Testis (tissue), 3 donors: ENCODE data around the gene HOXA7. TPM values are rescaled to one million over a fixed set of nuclear protein-coding genes. Genes with fewer than 3 reads are reported as not detected.

Experiments used
- DNase-seq: peaks from one replicate; pipeline ENCODE4 v3.0.0-alpha.2; 2019
- H3K27ac ChIP-seq, 2 donors: fragments of 200-600 bp; sonication (generic); one replicate each; pipeline ENCODE4 v1.5.1; 2019
- H3K27me3 ChIP-seq: fragments of 200-600 bp; sonication (generic); one replicate; pipeline ENCODE4 v1.5.1; 2019
- H3K36me3 ChIP-seq: fragments of 200-600 bp; sonication (generic); one replicate; pipeline ENCODE4 v1.5.1; 2017; ENCODE audit warnings: low read depth; ENCODE audit errors: missing control alignments
- H3K4me1 ChIP-seq: fragments of 200-600 bp; sonication (generic); one replicate; pipeline ENCODE4 v1.5.1; 2019
- H3K4me3 ChIP-seq, 2 donors: fragments of 200-600 bp; sonication (generic); one replicate each; pipeline ENCODE4 v1.5.1; 2017 to 2019
- H3K9me3 ChIP-seq: fragments of 200-600 bp; sonication (generic); one replicate; pipeline ENCODE4 v1.5.1; 2017
- POLR2A ChIP-seq: fragments of 450-650 bp; IDR thresholded peaks from one replicate; pipeline ENCODE4 v1.6.1; 2017; ENCODE audit warnings: antibody characterized with exemption, mild to moderate bottlenecking, moderate library complexity
- WGBS, 2 donors: methylation state at CpG; one replicate each; pipeline ENCODE4 v1.1.5; 2018; 5-methylcytosine and 5-hydroxymethylcytosine counted together
- intact Hi-C: fragments of 100-400 bp; cut with DNase I; formaldehyde crosslinking; loops from one replicate; pipeline ENCODE4 v1.15.1; 2023; ENCODE audit warnings: low total_unique reads
- polyA plus RNA-seq: library from polyadenylated mRNA; stranded (reverse); fragments of 350-450 nt; fragmentation: Illumina TruSeq; extraction: RNeasy Lipid Tissue Mini Kit (QIAGEN cat#74804); gene quantifications from one replicate; pipeline ENCODE4 v1.2.3, GENCODE V29; 2014; ENCODE audit warnings: low read depth, low replicate concordance; ENCODE audit not compliant: insufficient read depth
- total RNA-seq, 2 donors: library from RNA; depleted of rRNA; stranded (reverse); fragments of >200 nt; gene quantifications; one replicate each; pipeline ENCODE4 v1.2.3, GENCODE V29; 2016
- TF ChIP-seq, protein P1 (sequence below), 3 experiments: fragments of 450-650 bp in 2 of 3; fragments of 200-600 bp in 1 of 3; sonication (generic) in 1 of 3; IDR thresholded peaks; one replicate each; pipeline ENCODE4 v1.5.1; 2016 to 2019; ENCODE audit warnings: antibody characterized with exemption in 3 of 3, mild to moderate bottlenecking in 2 of 3, moderate library complexity in 1 of 3

The HOXA7 gene
- total and polyA plus RNA-seq, 3 donors from 2014 or later = 3.1 to 13.1 (median 7.8) TPM

GRCh38 chr7:27148031-27148755 lies 8.3 kb downstream of the HOXA7 start:
- no peak overlapping the region for H3K27ac ChIP-seq
- TF ChIP-seq, protein P1, sequence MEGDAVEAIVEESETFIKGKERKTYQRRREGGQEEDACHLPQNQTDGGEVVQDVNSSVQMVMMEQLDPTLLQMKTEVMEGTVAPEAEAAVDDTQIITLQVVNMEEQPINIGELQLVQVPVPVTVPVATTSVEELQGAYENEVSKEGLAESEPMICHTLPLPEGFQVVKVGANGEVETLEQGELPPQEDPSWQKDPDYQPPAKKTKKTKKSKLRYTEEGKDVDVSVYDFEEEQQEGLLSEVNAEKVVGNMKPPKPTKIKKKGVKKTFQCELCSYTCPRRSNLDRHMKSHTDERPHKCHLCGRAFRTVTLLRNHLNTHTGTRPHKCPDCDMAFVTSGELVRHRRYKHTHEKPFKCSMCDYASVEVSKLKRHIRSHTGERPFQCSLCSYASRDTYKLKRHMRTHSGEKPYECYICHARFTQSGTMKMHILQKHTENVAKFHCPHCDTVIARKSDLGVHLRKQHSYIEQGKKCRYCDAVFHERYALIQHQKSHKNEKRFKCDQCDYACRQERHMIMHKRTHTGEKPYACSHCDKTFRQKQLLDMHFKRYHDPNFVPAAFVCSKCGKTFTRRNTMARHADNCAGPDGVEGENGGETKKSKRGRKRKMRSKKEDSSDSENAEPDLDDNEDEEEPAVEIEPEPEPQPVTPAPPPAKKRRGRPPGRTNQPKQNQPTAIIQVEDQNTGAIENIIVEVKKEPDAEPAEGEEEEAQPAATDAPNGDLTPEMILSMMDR (IDR thresholded peaks at IDR 0.05) = no peak
- no peaks in the 10 kb centered on the region for H3K9me3 ChIP-seq
- intact Hi-C loops = no loop called here
- H3K4me3 ChIP-seq = peak overlapping the region in 1 of 2 donors; percentile 0
- H3K36me3 ChIP-seq = no peaks in the 10 kb centered on the region
- peaks cover 1% of the 10 kb centered on the region for H3K27me3 ChIP-seq
- H3K4me1 ChIP-seq = peaks cover 4% of the 10 kb centered on the region
- peak; percentile 6 for DNase-seq
- WGBS, 2 donors = 16 to 18% methylated on average over 12 to 28 of the region's 28 CpGs

DNA sequence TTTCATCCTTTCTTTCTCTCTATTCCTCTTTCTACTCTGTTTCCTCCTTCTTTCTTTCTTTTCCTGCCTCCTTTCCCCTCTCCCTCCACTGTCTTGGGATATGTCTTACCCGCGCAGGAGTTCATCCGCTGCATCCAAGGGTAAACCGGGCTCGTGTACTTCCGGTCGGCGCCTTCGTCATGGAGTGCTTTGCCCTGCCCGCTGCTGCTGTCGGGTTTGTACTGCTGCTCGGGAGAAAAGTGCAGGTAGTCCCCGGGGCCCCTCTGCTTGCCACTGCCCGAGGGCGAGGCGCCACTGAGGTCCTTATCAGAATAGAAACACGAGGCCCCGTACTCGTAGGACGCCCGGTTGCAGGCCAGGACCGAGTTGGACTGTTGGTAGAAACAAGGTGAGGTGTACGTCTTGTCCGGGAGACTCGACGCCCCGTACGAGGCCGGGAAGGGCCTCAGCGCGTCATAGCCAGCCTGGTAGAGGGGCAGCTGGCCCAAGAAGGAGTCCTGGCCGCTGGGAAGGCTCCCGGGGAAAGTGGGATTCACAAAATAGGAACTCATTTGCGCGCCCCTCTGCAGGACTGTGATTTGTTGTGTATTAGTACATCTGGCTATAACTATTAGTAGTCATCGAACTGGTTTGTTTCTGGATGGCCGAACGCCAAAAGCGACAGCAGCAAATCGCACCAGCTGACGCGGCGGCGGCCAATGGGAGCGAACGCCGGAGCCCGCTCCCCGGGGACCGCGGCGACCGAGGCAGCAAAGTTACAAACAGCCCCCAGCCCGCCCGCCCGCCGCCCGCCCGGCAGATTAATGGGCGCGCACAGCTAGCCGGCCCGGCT lies 9.1 kb downstream of the HOXA7 start, which contains the start of gene HOXA6:
Gene HOXA6, minus strand, starts transcription at position 576 of the 832 bp plus-strand sequence. Its CDS starts 25 bp downstream, at position 551.
- peak within 1 kb of the TSS in 1 of 2 donors; percentile 0 for H3K4me3 ChIP-seq
- no peak within 1 kb of the TSS for H3K27ac ChIP-seq
- H3K9me3 ChIP-seq = no peaks in the 10 kb centered on the region
- no peaks in the 10 kb centered on the region for H3K27me3 ChIP-seq
- WGBS, 2 donors = 8% methylated on average over 34 to 56 of the region's 63 CpGs
- no peaks in the 10 kb centered on the region for H3K36me3 ChIP-seq
- DNase-seq = peak; percentile 32
- TF ChIP-seq POLR2A = no peak
- TF ChIP-seq, protein P1 (IDR thresholded peaks at IDR 0.05) = no peak
- peaks cover 4% of the 10 kb centered on the region for H3K4me1 ChIP-seq
- intact Hi-C loops = no loop called here

- no peaks in the 10 kb centered on the region for H3K9me3 ChIP-seq
- H3K27ac ChIP-seq = no peak overlapping the region
- WGBS, 2 donors = 56 to 58% methylated on average over 4 to 5 of the region's 5 CpGs
- DNase-seq = peak; percentile 8
- TF ChIP-seq POLR2A = no peak
- TF ChIP-seq, protein P1 (IDR thresholded peaks at IDR 0.05) = no peak
- no peak overlapping the region for H3K4me3 ChIP-seq
- intact Hi-C loops = no loop called here
- H3K36me3 ChIP-seq = no peaks in the 10 kb centered on the region
- H3K4me1 ChIP-seq = peaks cover 4% of the 10 kb centered on the region
- no peaks in the 10 kb centered on the region for H3K27me3 ChIP-seq
These were observed 9.8 kb downstream of the HOXA7 start for GRCh38 chr7:27146491-27147198.

- H3K36me3 ChIP-seq = no peaks in the 10 kb centered on the region
- H3K27ac ChIP-seq = no peak overlapping the region
- no peak for DNase-seq
- 49 to 66% methylated on average over 11 of the region's 11 CpGs for WGBS, 2 donors
- peaks cover 4% of the 10 kb centered on the region for H3K4me1 ChIP-seq
- no peak overlapping the region for H3K4me3 ChIP-seq
- no peaks in the 10 kb centered on the region for H3K9me3 ChIP-seq
- no peaks in the 10 kb centered on the region for H3K27me3 ChIP-seq
- TF ChIP-seq POLR2A = no peak
- TF ChIP-seq, protein P1 (IDR thresholded peaks at IDR 0.05) = no peak
- intact Hi-C loops = no loop called here
These were observed 10.5 kb downstream of the HOXA7 start for GRCh38 chr7:27145914-27146412.
